ENCODE data around the gene FBXW4. TPM values are rescaled to one million over a fixed set of nuclear protein-coding genes. Genes with fewer than 3 reads are reported as not detected.

The FBXW4 gene
- total RNA-seq, 4 donors from 2014 or later, result 45.1 to 94.7 (median 64.3) TPM

- TF ChIP-seq POLR2A (IDR thresholded peaks at IDR 0.05), result no peak
- TF ChIP-seq, protein P1, sequence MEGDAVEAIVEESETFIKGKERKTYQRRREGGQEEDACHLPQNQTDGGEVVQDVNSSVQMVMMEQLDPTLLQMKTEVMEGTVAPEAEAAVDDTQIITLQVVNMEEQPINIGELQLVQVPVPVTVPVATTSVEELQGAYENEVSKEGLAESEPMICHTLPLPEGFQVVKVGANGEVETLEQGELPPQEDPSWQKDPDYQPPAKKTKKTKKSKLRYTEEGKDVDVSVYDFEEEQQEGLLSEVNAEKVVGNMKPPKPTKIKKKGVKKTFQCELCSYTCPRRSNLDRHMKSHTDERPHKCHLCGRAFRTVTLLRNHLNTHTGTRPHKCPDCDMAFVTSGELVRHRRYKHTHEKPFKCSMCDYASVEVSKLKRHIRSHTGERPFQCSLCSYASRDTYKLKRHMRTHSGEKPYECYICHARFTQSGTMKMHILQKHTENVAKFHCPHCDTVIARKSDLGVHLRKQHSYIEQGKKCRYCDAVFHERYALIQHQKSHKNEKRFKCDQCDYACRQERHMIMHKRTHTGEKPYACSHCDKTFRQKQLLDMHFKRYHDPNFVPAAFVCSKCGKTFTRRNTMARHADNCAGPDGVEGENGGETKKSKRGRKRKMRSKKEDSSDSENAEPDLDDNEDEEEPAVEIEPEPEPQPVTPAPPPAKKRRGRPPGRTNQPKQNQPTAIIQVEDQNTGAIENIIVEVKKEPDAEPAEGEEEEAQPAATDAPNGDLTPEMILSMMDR (IDR thresholded peaks at IDR 0.05), result no peak
- Histone ChIP-seq H3K4me1 (peaks cover 0 to 9% of the 10 kb centered on the region in 2 donors), H3K27ac (peak overlapping the region in 1 of 2 donors; percentile 26), H3K9me3 (no peaks in the 10 kb centered on the region), H3K4me3 (no peak overlapping the region), H3K36me3 (no peaks in the 10 kb centered on the region), H3K27me3 (no peaks in the 10 kb centered on the region)
- DNase-seq, result no peak
- intact Hi-C loops (cut with DNase I; ENCODE audit: low total_unique reads), result no loop called here
Measured at GRCh38 chr10:101683276-101683675, 11.7 kb downstream of the FBXW4 start.

GRCh38 chr10:101682172-101682825, 12.7 kb downstream of the FBXW4 start:
- peaks cover 0 to 9% of the 10 kb centered on the region in 2 donors for H3K4me1 ChIP-seq
- peak overlapping the region; percentile 26 to 44 for H3K27ac ChIP-seq
- TF ChIP-seq, protein P1 (IDR thresholded peaks at IDR 0.05), result no peak
- no peak for TF ChIP-seq POLR2A (IDR thresholded peaks at IDR 0.05)
- no peaks in the 10 kb centered on the region for H3K36me3 ChIP-seq
- no peak overlapping the region for H3K4me3 ChIP-seq
- no peak for DNase-seq
- intact Hi-C loops (cut with DNase I; ENCODE audit: low total_unique reads), result no loop called here
- H3K27me3 ChIP-seq, result no peaks in the 10 kb centered on the region
- no peaks in the 10 kb centered on the region for H3K9me3 ChIP-seq

DNA sequence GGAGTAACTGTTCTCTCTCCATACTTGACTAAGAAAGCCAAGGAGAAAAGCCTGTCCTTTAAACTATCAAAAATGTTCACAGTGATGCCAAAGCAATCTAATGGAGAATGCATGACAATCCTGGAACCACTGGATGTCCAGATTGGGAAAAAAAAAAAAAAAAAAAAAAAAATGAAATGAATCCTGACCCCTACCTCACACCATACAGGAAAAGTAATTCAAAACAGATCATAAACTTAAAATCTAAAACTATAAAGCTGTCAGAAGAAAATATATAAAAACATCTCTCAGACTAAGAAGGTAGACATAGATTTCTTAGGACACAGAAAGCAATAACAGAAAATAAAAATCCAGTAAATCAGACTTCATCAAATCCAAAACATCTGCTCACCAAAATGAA, 18.4 kb downstream of the FBXW4 start:
- Histone ChIP-seq H3K4me1 (peaks cover 0 to 9% of the 10 kb centered on the region in 2 donors), H3K4me3 (no peak overlapping the region), H3K36me3 (no peaks in the 10 kb centered on the region), H3K9me3 (no peaks in the 10 kb centered on the region), H3K27ac (no peak overlapping the region), H3K27me3 (no peaks in the 10 kb centered on the region)
- no peak for DNase-seq
- intact Hi-C loops (cut with DNase I; ENCODE audit: low total_unique reads), result no loop called here
- TF ChIP-seq, protein P1 (IDR thresholded peaks at IDR 0.05), result no peak
- no peak for TF ChIP-seq POLR2A (IDR thresholded peaks at IDR 0.05)

DNA sequence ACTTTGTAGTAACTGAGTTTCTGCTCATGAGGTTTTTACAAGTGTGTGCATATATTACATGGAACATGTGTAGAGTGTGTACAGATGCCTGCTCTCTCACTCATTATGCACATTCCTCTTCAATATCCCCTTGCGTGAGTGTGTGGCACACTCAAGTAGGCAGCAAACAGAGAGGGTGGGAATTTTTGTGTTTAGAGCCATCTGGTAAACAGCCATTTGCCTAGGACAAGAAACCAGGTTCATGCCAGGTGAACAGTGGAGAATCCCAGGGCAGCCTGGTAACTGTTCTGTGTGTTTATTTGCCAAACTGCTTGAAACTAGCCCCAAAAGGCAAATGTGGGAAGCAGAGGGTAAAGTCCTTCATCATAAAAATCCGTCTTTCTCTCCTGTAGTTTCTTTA, 19.9 kb downstream of the FBXW4 start:
- peaks cover 0 to 2% of the 10 kb centered on the region in 2 donors for H3K4me1 ChIP-seq
- H3K36me3 ChIP-seq, result no peaks in the 10 kb centered on the region
- H3K4me3 ChIP-seq, result no peak overlapping the region
- DNase-seq, result no peak
- intact Hi-C loops (cut with DNase I; ENCODE audit: low total_unique reads), result no loop called here
- H3K27ac ChIP-seq, result no peak overlapping the region
- TF ChIP-seq, protein P1 (IDR thresholded peaks at IDR 0.05), result no peak
- TF ChIP-seq POLR2A (IDR thresholded peaks at IDR 0.05), result no peak
- no peaks in the 10 kb centered on the region for H3K9me3 ChIP-seq
- H3K27me3 ChIP-seq, result no peaks in the 10 kb centered on the region

DNA sequence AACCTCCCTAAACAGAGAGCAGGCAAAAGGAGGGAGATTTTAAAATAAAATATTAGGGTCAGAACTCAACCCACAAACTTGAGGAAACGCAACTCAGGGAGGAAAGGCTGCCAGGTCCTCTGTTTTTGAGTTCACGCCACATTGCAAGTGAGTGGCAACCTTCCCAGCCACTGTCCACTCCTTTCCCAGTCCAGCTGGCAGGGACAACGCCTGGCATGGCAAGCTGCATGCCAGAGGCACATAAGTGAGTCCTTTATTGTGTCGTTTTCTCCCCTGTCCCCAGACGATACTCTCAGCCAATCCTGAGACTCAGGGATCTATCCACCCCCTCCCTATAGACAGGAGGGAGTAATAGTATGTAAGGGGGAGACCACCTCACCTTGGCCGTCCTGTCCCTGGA, 22.4 kb downstream of the FBXW4 start:
- DNase-seq, result no peak
- no peak for TF ChIP-seq POLR2A (IDR thresholded peaks at IDR 0.05)
- TF ChIP-seq, protein P1 (IDR thresholded peaks at IDR 0.05), result no peak
- no peaks in the 10 kb centered on the region for H3K36me3 ChIP-seq
- no peaks in the 10 kb centered on the region for H3K9me3 ChIP-seq
- H3K4me3 ChIP-seq, result no peak overlapping the region
- no peaks in the 10 kb centered on the region for H3K27me3 ChIP-seq
- H3K27ac ChIP-seq, result no peak overlapping the region
- no peaks in the 10 kb centered on the region for H3K4me1 ChIP-seq
- intact Hi-C loops (cut with DNase I; ENCODE audit: low total_unique reads), result no loop called here

Data from uterus (tissue), 4 donors.